SK-N-SH treated with all-trans-retinoic acid at 6 μM for 48 hours (cell line): Measurements from ENCODE around the gene KLHDC4.

ENCODE experiments used
- GLIS3 ChIP-seq: fragments of 250-450 bp; sonication (Bioruptor Pico); IDR thresholded peaks from 2 replicates; pipeline ENCODE4 v1.5.0; 2020; ENCODE audit warnings: mild to moderate bottlenecking, moderate library complexity
- PATZ1 ChIP-seq: fragments of 250-450 bp; sonication (Bioruptor Pico); IDR thresholded peaks from 2 replicates; pipeline ENCODE4 v1.8.0; 2020; ENCODE audit warnings: mild to moderate bottlenecking, moderate library complexity, borderline replicate concordance
- RARB ChIP-seq: fragments of 250-450 bp; sonication (Bioruptor Pico); IDR thresholded peaks from 2 replicates; pipeline ENCODE4 v1.8.0; 2021; ENCODE audit warnings: mild to moderate bottlenecking, moderate library complexity
- ZC3H10 ChIP-seq: fragments of 250-450 bp; sonication (Bioruptor Pico); IDR thresholded peaks from 2 replicates; pipeline ENCODE4 v1.5.1; 2021; ENCODE audit warnings: mild to moderate bottlenecking, moderate library complexity

GRCh38 chr16:87666919-87667318 lies 98.9 kb downstream of the KLHDC4 start:
- TF ChIP-seq RARB (CRISPR knock-in tag) (no peak), ZC3H10 (CRISPR knock-in tag) (no peak), PATZ1 (CRISPR knock-in tag) (no peak), GLIS3 (CRISPR knock-in tag) (no peak)
